HG03521 (cell line): ENCODE data around the gene RLIM.

Source experiments
- ATAC-seq: cut with Tn5 transposase; IDR thresholded peaks from one replicate; pipeline ENCODE4 v1.9.1; 2021; ENCODE audit warnings: mild to moderate bottlenecking, moderate library complexity; ENCODE audit not compliant: unreplicated experiment

RLIM gene

DNA sequence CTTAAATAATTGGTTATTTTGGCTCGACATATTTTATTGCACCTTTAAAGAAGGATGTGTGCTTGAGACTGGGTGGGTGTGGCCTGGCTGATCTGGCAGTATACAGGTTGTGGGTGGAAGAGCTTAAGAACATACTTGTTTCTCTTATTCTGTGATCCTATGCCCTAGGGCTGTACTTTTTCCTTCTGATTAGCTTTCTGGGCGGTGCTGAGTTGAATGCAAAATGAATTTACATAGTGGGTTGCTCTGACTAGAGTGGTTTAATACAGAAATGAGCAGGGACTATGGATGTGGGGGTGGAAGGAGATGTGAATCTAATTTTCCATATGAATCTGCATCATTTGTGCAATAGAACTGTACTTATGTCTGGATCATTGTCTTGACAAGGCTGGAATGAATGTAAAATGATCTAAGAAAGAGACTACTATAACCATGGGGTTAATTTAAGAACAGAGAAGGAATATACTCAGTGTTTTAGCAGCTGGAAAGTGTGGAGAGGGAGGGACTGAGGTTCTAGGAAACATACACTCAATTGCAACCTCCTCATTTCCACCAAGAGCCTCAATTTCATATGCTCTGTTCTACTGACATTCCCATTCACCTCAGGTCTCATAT is 73.7 kb downstream of the RLIM start:
- ATAC-seq: no peak

DNA sequence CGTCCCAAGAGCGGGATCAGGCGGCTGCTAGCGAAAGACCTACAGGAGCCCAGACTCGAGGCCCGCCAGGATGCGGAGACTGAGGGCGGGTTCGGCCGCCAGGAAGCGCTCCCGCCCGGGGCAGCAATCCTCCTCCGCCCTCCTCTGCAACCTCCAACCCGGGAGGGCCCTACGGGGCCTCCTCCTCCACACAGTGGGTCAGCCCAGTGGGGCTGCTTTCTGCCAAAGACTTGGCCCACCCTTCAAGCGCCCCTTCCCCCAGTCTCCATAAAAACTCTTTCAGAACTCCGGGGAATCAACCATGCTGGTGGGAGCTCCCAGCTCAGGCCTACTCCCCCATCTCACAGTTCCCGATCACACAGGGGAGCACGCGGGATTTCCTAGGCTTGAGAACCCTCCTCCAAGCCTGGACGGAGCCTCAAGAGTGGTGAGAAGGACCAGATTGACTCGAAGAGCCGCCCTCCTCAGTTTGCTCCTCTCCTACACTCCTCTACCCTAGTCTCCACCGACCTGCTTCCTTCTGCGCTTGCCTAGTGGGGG is 77.5 kb downstream of the RLIM start:
- peak; percentile 2 for ATAC-seq

DNA sequence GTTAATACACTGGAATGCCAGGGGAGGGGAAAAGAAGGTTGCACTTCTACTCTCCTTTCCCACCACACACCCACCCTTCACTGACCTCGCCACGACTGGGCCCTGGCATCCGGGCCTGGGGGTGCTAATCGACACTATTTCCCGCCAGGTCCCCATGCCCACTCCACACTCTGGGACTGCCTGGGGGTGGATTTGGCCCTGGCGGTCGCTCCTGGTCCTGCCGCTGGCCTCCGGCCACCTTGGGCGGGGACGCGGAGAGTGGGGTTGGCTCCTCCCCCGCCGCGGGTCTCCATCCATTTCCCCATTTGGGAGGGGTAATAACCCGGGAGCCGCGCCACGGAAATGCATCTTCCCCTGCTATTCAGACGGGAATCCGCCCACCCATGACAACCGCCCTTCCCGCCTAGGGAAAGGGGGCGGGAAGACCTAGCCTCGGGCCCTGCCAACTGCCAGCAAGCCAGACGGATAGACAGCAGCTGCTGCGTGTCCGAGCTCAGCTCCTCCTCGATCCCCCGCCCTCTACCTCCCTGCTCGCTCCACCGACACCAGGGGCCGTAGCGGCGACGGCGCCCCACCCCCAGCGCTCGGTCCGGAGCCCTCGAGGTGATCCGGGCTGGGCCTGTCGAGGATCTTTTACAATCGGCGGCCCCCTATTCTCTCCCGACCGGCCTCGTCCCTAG is 78.1 kb downstream of the RLIM start:
- peak; percentile 65 for ATAC-seq

DNA sequence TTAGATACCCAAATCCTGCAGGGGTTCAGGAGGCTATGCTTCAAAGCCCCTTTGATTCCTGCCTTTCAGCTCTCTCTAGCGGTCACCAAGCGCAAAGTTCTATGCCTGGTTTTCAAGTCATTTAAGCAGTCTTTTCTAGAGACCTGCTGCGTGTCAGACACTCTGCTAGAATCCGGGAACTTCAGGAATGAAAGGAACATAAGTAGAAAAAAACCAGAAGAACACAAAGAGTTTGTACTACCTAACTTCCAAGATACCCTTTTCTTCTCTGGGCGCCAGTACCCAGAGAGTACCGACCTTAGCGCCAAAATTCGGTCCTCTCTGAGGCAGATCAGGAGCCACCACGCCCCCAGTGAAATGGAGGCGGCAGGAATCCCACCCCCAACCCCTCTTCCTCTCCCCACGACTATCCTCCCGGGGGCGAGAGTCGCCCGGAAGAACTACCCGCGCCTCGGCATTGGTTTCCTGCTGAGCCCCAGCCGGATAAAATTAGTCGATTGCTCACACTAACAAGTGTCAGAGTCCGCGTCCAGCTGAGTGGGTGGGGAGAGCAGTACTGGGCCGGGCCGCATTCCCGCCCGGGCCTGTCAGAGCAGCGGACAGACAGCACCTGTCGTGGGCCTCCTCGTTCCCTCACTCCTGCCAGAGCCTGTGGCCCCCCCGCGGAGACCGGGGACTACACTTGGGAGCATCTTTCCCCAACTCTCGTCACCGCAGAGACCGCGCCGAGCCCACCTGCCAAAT is 78.8 kb downstream of the RLIM start:
- ATAC-seq: no peak
